DMS153 (cell line): ENCODE measurements around the gene USP15.
A peak's percentile ranks its signal among the peaks of the same experiment; 100 is the strongest.

ENCODE experiments used
- DNase-seq: peaks from one replicate; lab custom pipeline; 2025; lab: John Stamatoyannopoulos, UW

Gene USP15

GRCh38 chr12:62258231-62258630 is 2.0 kb upstream of the USP15 start:
- DNase-seq = no peak

GRCh38 chr12:62258941-62259630 is 1.1 kb upstream of the USP15 start:
- peak; percentile 32 for DNase-seq

DNA sequence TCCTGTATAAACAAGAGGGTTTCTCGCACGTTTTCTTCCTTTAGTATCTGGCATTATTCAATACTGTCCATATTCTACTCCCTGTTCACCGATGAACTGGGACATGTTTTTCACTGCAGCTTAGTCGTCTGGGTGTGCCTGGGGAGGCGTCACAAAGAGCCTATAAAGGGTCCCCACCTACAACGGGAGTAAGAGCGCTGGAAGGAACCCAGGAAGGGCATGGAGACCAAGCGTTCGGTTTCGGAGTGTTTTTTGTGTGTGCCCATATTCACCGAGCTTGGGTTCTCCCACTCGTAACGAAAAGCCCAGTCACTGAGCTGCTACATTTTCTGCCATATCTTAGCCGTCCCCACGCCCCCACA is 592 bp upstream of the USP15 start:
- peak; percentile 65 for DNase-seq

DNA sequence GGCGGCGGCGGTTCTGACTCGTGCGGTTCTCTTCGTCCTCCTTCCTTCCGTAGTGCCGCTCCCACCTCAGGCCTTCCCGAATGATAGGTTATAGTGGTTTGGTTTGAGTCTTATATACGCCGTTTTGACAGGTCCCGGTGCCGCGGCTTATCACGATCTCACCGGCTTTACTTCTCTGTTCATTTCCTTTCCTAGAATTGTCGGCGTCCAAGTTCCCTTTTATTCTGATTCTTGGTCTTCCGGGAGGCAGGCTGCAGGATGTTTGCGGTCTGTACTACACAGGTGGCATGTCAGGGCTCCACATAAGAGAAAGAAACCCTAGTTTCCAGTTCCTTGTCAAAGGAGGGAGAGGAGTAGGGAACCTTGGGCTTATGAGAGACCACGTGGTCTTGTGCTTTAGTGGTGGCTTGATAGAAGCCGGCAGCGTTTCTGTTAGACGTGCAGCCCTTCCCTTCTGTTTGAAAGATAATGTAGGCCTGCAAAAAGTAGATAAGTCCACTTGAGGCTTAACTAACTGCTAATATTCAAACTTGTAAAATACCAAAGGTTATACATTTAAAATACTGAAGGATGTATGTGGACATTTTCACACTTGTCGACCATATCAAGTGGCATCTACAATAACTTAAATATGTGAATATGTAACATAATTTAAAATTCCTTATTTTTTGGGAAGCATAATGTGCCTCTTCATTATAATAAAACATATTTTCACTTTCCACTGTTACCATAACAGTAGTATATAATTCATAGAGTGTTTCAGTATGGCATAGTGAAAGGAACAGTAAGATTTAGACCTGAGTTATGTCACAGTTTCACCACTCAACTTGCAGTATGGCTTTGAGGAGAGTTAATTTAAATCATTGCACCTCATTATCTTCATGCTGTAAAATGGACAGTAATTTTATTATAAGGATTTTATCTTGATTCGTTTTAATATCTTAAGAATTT is 804 bp downstream of the USP15 start:
- peak; percentile 40 for DNase-seq

DNA sequence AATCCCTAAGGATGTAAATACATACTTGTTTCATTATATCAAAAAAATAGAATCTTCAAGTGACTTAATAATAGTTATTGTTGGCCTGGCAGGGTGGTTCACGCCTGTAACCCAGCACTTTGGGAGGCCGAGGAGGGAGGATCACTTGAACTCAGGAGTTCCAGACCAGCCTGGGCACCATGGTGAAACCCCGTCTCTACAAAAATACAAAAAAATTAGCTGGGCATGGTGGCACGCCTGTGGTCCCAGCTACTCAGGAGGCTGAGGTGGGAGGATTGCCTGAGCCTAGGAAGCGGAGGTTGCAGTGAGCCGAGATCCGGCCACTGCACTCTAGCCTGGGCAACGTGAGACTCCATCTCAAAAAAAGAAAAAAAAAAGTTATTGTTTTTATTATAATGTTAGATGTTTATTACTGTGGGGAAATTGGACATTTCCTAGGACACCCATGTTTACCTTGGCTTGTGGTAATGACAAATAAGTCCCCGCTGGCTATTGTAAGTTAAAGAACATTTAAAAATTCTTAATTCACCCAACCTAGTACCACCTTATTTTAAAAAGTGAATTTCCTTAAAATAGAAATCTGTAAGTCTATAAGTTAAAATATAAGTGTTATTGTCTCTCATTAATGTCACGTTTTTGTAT is 1.8 kb downstream of the USP15 start:
- DNase-seq = no peak

DNA sequence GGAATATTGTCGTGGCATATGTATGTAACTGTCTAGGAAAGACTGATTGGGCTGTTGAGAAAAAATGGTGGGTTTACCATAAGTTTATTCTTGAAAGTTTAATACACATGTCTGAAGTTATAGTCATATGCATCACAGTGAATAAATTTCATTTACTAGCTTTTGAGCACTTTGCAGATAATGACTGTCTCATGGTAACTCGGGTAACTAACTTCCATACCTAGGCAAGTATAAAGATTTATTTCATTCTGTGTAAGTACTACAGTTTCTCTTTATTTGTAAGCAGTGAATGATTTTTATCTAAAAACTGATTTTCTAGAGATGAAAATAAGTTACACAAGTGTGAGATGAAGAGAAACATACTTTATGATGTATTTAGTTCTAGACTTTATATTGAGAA is 3.0 kb downstream of the USP15 start:
- no peak for DNase-seq

DNA sequence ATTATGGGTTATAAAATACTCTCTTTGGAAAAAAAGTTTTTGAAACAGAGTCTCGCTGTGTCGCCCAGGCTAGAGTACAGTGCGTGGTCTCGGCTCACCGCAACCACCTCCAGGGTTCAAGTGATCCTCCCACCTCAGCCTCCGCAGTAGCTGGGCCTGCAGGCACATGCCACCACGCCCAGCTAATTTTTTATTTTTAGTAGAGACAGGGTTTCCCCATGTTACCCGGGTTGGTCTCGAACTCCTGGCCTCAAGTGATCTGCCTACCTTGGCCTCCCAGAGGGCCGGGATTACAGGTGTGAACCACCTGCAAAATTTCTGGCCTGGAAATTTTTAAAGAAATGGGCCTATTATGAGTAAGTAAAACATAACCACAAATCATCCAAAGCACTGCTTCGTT is 3.8 kb downstream of the USP15 start:
- DNase-seq = no peak

DNA sequence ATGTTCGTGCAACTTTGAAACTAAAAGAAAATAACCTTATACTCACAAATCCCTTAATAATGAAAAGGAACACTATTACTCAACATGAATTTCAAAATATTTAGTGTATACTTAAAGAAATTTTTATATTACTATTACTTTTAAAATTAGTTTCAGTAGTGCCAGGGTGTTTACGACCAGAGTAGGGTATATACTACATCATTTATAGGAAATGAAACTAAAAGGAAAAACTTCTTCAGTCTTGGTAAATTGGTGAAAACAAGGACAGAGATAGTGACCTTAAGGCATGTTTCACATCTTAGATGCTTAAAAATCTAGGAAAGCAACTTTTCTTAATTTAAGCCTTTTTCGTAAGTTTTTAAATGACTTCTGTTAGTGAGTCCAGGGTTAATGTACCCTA is 4.5 kb downstream of the USP15 start:
- DNase-seq = no peak

DNA sequence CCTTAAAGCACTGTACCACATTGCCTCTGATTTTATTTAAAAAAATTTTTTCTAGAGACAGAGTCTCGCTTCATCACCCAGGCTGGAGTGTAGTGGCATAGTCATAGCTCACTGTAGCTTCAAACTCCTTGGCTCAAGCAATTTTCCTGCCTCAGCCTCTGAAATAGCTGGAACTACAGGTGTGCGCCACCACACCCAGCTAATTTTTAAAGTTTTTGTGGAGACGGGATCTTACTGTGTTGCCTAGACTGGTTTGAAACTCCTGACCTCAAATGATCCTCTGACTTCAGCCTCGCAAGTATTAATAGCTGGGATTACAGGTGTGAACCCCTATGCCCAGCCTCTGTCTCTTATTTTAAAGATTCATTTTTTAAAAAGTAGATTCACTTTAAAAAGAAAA is 5.3 kb downstream of the USP15 start:
- DNase-seq = no peak

GRCh38 chr12:62267026-62267425 is 6.8 kb downstream of the USP15 start:
- DNase-seq = no peak

DNA sequence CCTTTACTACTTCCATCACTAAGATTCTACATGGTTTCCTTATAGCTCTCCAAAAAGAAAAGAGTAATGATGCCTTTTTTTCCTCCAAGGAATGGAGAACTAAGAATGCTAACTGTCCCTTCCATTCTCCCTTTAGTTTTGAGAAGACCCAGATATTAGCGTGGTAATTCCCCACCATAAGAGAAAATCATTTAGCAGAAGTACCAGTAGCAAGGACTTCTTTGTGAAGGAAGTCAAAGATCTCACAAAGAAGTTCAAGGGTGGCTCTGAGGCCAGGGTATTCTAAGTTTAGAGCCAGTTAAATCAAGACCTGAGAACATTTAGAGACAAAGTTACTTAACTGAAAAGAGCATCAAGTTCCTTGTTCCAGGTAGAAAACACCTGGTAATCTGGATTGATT is 7.3 kb downstream of the USP15 start:
- DNase-seq = no peak

- no peak for DNase-seq
Measured at GRCh38 chr12:62268956-62269355, 8.8 kb downstream of the USP15 start.

DNA sequence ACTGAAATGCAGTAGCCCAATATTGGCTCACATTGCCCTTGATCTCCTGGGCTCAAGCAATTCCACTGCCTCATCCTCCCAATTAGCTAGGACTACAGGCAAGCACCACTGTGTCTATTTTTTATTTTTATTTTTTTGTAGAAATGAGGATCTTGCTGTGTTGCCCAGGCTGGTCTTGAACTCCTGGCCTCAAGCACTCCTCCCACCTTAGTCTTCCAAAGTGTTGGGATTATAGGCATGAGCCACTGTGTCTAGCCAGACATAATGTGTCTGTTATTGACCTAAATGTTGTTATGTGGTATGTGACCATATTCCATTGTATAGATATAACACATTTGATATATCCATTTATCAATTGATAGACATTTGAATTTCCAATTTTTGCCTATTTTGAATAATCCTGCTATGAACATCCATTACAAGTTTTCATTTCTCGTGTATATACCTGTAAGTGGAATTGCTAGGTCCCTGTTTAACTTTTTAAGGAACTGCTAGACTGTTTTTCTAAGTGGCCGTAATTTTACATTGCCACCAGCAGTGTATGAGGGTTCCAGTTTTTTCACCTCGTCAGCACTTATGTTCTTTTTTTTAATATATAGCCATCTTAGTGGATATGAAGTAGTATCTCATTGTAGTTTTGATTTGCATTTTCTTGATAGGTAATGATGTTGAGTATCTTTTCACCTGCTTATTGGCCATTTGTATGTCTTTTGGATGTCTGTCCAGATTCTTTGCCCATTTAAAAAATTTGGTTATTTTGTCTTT is 9.4 kb downstream of the USP15 start:
- DNase-seq = no peak

DNA sequence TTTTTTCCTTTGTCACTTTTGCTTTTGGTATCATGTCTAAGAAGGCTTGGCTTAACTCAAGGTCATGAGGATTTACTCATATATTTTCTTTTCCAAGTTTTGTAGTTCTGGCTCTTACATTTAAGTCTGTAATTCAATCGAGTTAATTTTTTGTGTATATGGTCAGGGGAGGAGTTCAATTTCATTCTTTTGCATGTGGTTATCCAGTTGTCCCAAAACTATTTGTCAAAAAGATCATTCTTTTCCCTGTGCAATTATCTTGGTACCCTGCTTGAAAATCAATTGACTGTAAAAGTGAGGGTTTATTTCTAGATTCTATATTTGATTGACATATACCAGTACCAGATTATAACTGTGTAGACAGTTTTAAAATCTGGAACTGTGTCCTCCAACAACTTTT is 10.2 kb downstream of the USP15 start:
- no peak for DNase-seq

DNA sequence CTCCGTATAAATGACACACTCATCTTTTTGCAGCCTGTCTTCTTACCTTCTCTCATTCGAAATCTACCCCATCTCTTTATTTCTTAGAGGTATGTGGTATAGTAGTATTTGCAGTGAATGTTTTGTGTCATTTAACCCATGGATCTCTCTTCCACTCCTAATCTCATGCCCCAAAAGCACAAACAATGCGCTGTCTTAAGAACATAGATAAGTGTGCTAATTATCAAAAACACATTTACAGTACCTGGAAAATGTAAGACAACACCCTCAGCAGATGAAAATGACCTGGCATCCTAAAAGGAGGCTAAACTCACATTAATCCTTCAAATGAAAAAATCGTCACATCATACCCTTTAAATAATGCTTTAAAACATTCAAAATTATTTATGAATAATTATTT is 10.7 kb downstream of the USP15 start:
- DNase-seq = no peak

- DNase-seq = no peak
Measured at GRCh38 chr12:62272936-62273552, 12.8 kb downstream of the USP15 start.

- DNase-seq = no peak
Measured at GRCh38 chr12:62273724-62274380, 13.6 kb downstream of the USP15 start.

GRCh38 chr12:62278022-62278421 is 17.8 kb downstream of the USP15 start:
- DNase-seq = no peak

- no peak for DNase-seq
Measured at GRCh38 chr12:62279058-62279457, 18.9 kb downstream of the USP15 start.

DNA sequence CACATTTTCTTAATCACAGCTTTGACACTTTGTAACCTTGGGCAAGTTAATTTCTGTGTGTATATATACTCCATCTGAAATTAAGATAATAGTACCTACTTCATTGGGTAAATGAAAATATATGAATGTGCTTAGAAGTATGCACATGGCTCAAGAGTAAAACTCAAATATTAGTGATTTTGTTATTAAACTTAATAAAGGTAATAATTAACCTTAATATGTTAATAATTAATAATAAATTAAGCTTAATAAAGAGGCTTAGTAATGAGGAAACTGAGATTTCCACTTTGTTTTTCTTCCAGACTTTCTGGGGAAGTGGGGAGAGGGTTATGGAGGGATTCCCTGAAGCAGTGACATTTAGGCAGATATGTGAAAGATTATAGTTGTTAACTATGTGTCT is 19.8 kb downstream of the USP15 start:
- no peak for DNase-seq

- DNase-seq = no peak
Measured at GRCh38 chr12:62282057-62282774, 22.0 kb downstream of the USP15 start.
